PC-9 (cell line): ENCODE measurements around the gene ASIC3. TPM values are rescaled to one million over a fixed set of nuclear protein-coding genes. Genes with fewer than 3 reads are reported as not detected.

Experiments used
- BruUV-seq: library from RNA; stranded (reverse); fragments of 400-500 nt; replicated peaks from 2 replicates; lab custom pipeline; 2021; lab: Mats Ljungman, UMichigan
- CTCF ChIA-PET: fragments of 300-600 bp; sonication (Branson Sonifier 250); formaldehyde crosslinking; loops from one replicate; lab custom pipeline; 2022; ENCODE audit warnings: antibody characterized with exemption; lab: Charles Lee
- POLR2A ChIA-PET: fragments of 300-600 bp; sonication (Branson Sonifier 250); formaldehyde crosslinking; loops from one replicate; lab custom pipeline; 2022; ENCODE audit warnings: antibody characterized with exemption; ENCODE audit not compliant: unreplicated experiment; lab: Charles Lee
- DNase-seq, 2 experiments: peaks; one replicate each; pipeline versions ENCODE4 v3.0.0 to v3.0.0-alpha.2; 2015 to 2022; ENCODE audit warnings: mixed read lengths in 1 of 2
- H2AFZ ChIP-seq: fragments of 200-600 bp; sonication (generic); 2 replicates; pipeline ENCODE4 v1.8.1; 2017; ENCODE audit warnings: antibody characterized with exemption
- H3F3A ChIP-seq: fragments of 200-600 bp; sonication (generic); 2 replicates; pipeline ENCODE4 v1.8.1; 2017; ENCODE audit warnings: antibody characterized with exemption, mild to moderate bottlenecking, low read depth; ENCODE audit not compliant: insufficient read depth
- H3K27ac ChIP-seq: fragments of 200-600 bp; sonication (generic); 2 replicates; pipeline ENCODE4 v1.6.1; 2016; ENCODE audit warnings: mixed run types
- H3K27me3 ChIP-seq: fragments of 200-600 bp; sonication (generic); 2 replicates; pipeline ENCODE4 v1.6.1; 2016; ENCODE audit warnings: low read depth, mixed run types; ENCODE audit not compliant: insufficient read depth
- H3K36me3 ChIP-seq: fragments of 200-600 bp; sonication (generic); 2 replicates; pipeline ENCODE4 v1.6.1; 2016; ENCODE audit warnings: low read depth, mixed run types
- H3K4me1 ChIP-seq: fragments of 200-600 bp; sonication (generic); replicated peaks from 2 replicates; pipeline ENCODE4 v1.6.1; 2016; ENCODE audit warnings: mixed run types; ENCODE audit not compliant: insufficient read depth
- H3K4me2 ChIP-seq: fragments of 200-600 bp; sonication (generic); 2 replicates; pipeline ENCODE4 v1.6.1; 2017; ENCODE audit warnings: mixed run types
- H3K4me3 ChIP-seq: fragments of 200-600 bp; sonication (generic); 2 replicates; pipeline ENCODE4 v1.6.1; 2016; ENCODE audit warnings: mixed run types
- H3K79me2 ChIP-seq: fragments of 200-600 bp; sonication (generic); 2 replicates; pipeline ENCODE4 v1.6.1; 2017; ENCODE audit warnings: low read depth, mixed run types
- H3K9me2 ChIP-seq: fragments of 200-600 bp; sonication (generic); 2 replicates; pipeline ENCODE4 v1.8.1; 2017; ENCODE audit warnings: mild to moderate bottlenecking; ENCODE audit not compliant: insufficient read depth
- H3K9me3 ChIP-seq: fragments of 200-600 bp; sonication (generic); 2 replicates; pipeline ENCODE4 v1.8.1; 2016; ENCODE audit warnings: low read depth; ENCODE audit not compliant: insufficient read depth
- H4K20me1 ChIP-seq: fragments of 200-600 bp; sonication (generic); 2 replicates; pipeline ENCODE4 v1.8.1; 2017; ENCODE audit not compliant: insufficient read depth
- EZH2 ChIP-seq: fragments of 200-600 bp; sonication (generic); IDR thresholded peaks from 2 replicates; pipeline ENCODE4 v1.8.0; 2017; ENCODE audit warnings: antibody characterized with exemption, low read depth
- intact Hi-C: fragments of 100-400 bp; cut with micrococcal nuclease; formaldehyde crosslinking; loops from one replicate; pipeline ENCODE4 v1.10.0; 2022; ENCODE audit not compliant: unreplicated experiment
- total RNA-seq: library from RNA; stranded (reverse); gene quantifications from 2 replicates; pipeline ENCODE4 v1.2.3, GENCODE V29; 2021
- TF ChIP-seq, protein P1 (sequence below): fragments of 200-600 bp; sonication (generic); conservative IDR thresholded peaks from 2 replicates; pipeline ENCODE4 v1.6.1; 2017; ENCODE audit warnings: mixed run types, antibody characterized with exemption, mild to moderate bottlenecking, moderate library complexity

ASIC3 gene
- total RNA-seq, 1 experiment from 2014 or later: 10.5 TPM

DNA sequence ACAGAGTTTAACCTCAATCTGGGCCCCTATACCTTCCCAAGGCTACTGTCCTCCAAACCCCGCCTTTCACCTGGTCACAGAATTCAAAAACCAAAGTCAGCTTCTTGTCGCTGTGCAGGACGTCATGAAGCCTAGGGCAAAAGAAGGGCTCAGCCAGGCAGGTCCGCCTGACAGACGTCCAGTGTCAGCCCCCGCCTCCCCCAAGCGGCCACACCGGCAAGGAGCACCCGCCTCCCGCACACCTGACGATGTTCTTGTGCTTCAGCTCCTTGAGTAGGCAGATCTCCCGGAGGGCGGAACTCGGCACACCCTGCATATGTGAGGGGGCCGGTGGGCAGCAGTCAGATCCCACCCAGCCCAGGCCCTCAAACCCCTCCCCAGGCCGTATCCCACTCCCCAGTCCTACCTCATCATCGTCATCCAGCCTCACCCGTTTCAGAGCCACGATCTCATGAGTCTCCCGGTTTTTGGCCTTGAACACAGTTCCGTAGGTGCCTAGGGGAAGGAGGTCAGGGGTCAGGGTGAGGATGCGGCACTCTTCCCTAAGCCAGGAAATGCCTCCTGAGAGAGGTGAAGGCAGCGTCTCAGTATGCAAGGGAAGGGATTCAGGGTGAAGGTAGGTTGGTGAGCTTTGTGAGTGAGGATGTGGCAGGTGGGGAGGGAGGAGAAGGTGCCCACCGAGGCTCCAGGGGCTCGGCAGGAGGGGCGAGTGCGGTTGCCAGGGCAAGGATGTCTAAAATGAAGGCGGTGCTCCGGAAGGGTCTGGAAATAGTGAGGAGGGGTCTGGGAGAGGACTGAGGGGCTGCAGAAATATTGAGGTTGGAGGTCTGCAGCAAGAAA, 8.6 kb downstream of the ASIC3 start:
- H3F3A ChIP-seq: peaks cover 35% of the 10 kb centered on the region; the same call in 1 of the 2 replicates
- no peaks in the 10 kb centered on the region; the same call in 1 of the 2 replicates for H4K20me1 ChIP-seq
- ChIA-PET POLR2A (interaction anchor here (1.0 kb wide), 1 partner anchor 29 kb away, joined by 3 read pairs; the partner anchor contains the start of gene ABCB8), CTCF (no interaction called here)
- H3K4me2 ChIP-seq: peak overlapping the region; percentile 98
- H3K27ac ChIP-seq: no peak overlapping the region
- no peaks in the 10 kb centered on the region for H3K9me2 ChIP-seq
- H3K27me3 ChIP-seq: no peaks in the 10 kb centered on the region
- peaks cover 32% of the 10 kb centered on the region for H3K4me1 ChIP-seq
- H2AFZ ChIP-seq: peak overlapping the region; percentile 88
- intact Hi-C loops: no loop called here
- no peak for TF ChIP-seq EZH2
- TF ChIP-seq, protein P1, sequence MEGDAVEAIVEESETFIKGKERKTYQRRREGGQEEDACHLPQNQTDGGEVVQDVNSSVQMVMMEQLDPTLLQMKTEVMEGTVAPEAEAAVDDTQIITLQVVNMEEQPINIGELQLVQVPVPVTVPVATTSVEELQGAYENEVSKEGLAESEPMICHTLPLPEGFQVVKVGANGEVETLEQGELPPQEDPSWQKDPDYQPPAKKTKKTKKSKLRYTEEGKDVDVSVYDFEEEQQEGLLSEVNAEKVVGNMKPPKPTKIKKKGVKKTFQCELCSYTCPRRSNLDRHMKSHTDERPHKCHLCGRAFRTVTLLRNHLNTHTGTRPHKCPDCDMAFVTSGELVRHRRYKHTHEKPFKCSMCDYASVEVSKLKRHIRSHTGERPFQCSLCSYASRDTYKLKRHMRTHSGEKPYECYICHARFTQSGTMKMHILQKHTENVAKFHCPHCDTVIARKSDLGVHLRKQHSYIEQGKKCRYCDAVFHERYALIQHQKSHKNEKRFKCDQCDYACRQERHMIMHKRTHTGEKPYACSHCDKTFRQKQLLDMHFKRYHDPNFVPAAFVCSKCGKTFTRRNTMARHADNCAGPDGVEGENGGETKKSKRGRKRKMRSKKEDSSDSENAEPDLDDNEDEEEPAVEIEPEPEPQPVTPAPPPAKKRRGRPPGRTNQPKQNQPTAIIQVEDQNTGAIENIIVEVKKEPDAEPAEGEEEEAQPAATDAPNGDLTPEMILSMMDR: no peak
- DNase-seq: no peak
- BruUV-seq: no TSS peak
- no peaks in the 10 kb centered on the region for H3K9me3 ChIP-seq
- peaks cover 25% of the 10 kb centered on the region for H3K79me2 ChIP-seq
- H3K4me3 ChIP-seq: peak overlapping the region; percentile 82
- H3K36me3 ChIP-seq: no peaks in the 10 kb centered on the region

DNA sequence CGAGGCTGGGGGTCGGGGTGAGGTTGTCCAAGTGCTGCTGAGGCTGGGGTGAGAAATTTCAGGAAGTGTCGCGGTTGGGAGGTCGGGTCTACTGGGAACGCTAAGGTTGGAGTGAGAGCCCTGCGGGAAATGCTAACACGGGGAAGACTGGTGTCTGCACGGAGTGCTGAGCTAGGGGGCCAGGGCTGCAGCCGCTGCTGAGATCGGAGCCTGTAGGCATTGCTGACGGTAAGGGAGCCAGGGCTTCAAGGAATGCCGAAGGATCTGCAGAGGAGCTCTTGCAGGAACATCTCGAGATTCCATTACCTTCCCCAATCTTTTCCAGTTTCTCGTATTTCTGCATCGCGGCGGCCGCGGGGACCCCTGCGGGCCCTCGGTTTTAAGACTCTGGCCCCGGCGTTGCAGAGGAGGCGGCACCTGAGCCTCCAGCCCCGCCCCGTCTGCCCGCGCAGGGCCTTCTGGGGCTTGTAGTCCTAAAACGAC, 9.2 kb downstream of the ASIC3 start, which contains the start of gene CDK5:
Gene CDK5, minus strand, starts transcription at position 392 of the 483 bp plus-strand sequence. Its CDS starts 49 bp downstream, at position 343.
- Histone ChIP-seq H3K4me1 (peaks cover 38% of the 10 kb centered on the region), H3K4me3 (peak within 1 kb of the TSS; percentile 82), H3F3A (peaks cover 41% of the 10 kb centered on the region; the same call in 1 of the 2 replicates), H2AFZ (peak within 1 kb of the TSS; percentile 88), H3K36me3 (no peaks in the 10 kb centered on the region), H4K20me1 (no peaks in the 10 kb centered on the region; the same call in 1 of the 2 replicates), H3K79me2 (peaks cover 27% of the 10 kb centered on the region), H3K9me2 (no peaks in the 10 kb centered on the region), H3K27ac (peak within 1 kb of the TSS; percentile 41), H3K9me3 (no peaks in the 10 kb centered on the region), H3K27me3 (no peaks in the 10 kb centered on the region), H3K4me2 (peak within 1 kb of the TSS; percentile 98)
- no peak for DNase-seq
- POLR2A ChIA-PET: interaction anchor here (1.0 kb wide), 1 partner anchor 29 kb away, joined by 3 read pairs; the partner anchor contains the start of gene ABCB8
- TF ChIP-seq, protein P1: no peak
- TF ChIP-seq EZH2: no peak
- intact Hi-C loops: no loop called here
- CTCF ChIA-PET: no interaction called here
- BruUV-seq: no TSS peak

DNA sequence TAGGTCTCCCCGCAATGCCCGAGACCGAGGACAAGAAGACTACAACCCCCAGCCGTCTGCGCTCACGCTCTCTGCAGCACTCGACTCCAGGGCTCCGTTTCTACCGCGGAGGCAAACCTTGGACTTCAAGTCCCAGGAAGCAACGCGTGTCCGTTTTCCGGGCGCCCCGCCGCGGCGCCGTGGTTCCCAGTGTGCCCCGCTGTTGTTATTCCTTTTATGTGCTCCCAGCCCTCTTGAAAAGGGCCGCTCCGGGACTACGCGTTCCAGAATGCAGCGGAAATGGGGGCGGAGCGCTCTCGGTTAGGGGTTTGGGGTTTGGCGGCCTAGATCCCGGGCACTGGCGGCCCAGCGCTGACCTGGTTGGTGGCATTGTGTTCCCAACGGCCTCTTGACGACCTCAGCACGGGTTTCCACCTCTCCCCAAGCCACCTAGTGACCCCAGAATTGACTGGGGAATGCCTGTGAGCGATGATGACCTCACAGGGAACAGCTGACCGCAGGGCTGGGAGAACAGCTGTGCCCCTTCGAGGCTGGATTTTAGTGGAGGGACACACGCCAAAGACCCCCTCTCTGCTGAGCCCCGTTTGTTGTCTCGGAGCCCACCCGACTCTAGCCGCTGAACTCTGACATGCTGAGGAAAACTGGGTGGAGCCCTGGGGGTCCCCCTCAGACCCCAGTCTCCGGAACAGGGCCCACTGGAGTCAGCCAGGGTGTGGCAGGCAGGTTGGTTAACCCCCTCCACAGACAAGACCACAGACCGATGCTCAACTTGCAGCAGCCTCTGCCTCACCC, 9.9 kb downstream of the ASIC3 start:
- ChIA-PET POLR2A (interaction anchor here (0.6 to 1.0 kb wide), 4 partner anchors 20 to 34 kb away, joined by 3 to 8 read pairs (median 4); partner anchors contain the start of genes ABCB8 and ATG9B), CTCF (no interaction called here)
- no peaks in the 10 kb centered on the region for H3K36me3 ChIP-seq
- no peaks in the 10 kb centered on the region for H3K27me3 ChIP-seq
- H2AFZ ChIP-seq: peak overlapping the region; percentile 88
- H3K79me2 ChIP-seq: peaks cover 27% of the 10 kb centered on the region
- no peaks in the 10 kb centered on the region for H3K9me2 ChIP-seq
- H3K9me3 ChIP-seq: no peaks in the 10 kb centered on the region
- intact Hi-C loops: loop anchor here (1.0 kb wide), 6 partner anchors 19 to 169 kb away; partner anchors contain the start of genes ABCB8, ABCF2 and AGAP3
- peak overlapping the region; percentile 98 for H3K4me2 ChIP-seq
- DNase-seq: peak; percentile 99 to 100
- no peak for TF ChIP-seq EZH2
- TF ChIP-seq, protein P1: no peak
- H3F3A ChIP-seq: peaks cover 42% of the 10 kb centered on the region; the same call in 1 of the 2 replicates
- H3K4me1 ChIP-seq: peaks cover 43% of the 10 kb centered on the region
- H4K20me1 ChIP-seq: no peaks in the 10 kb centered on the region; the same call in 1 of the 2 replicates
- TSS peak; percentile 75 for BruUV-seq
- peak overlapping the region; percentile 82 for H3K4me3 ChIP-seq
- H3K27ac ChIP-seq: peak overlapping the region; percentile 41
